Stimulated activated CD4-positive, alpha-beta T cell treated with anti-CD3 and anti-CD28 coated beads, Interleukin-2, amount 100 ng/mL, for 4 hours (primary cell): ENCODE data around the gene MFSD2A.
"Not testable (repeated sequence)": the region's sequence is repeated elsewhere in the genome, so short reads cannot be mapped to it uniquely, and the experiment has no call there.

Source experiments
- DNase-seq: peaks from one replicate; pipeline ENCODE4 v3.0.0-alpha.2; 2020; ENCODE audit warnings: low read depth

Gene MFSD2A

GRCh38 chr1:39940980-39941871, 13.7 kb upstream of the MFSD2A start:
- DNase-seq = no peak

- DNase-seq = no peak
Measured at GRCh38 chr1:39943471-39944290, 11.3 kb upstream of the MFSD2A start.

- DNase-seq = no peak
Measured at GRCh38 chr1:39944410-39945112, 10.4 kb upstream of the MFSD2A start.

- no peak for DNase-seq
Measured at GRCh38 chr1:39946216-39946615, 8.7 kb upstream of the MFSD2A start.

GRCh38 chr1:39947260-39947659, 7.7 kb upstream of the MFSD2A start:
- no peak for DNase-seq

GRCh38 chr1:39949891-39950290, 5.1 kb upstream of the MFSD2A start:
- DNase-seq = no peak

- DNase-seq = no peak
Measured at GRCh38 chr1:39951926-39952325, 3.0 kb upstream of the MFSD2A start.

GRCh38 chr1:39952359-39953110, 2.4 kb upstream of the MFSD2A start:
- no peak for DNase-seq

GRCh38 chr1:39954324-39954869, 548 bp upstream of the MFSD2A start:
- DNase-seq = no peak

- peak; percentile 67 for DNase-seq
Measured at GRCh38 chr1:39955547-39956539, 898 bp downstream of the MFSD2A start.

GRCh38 chr1:39957299-39958015, 2.5 kb downstream of the MFSD2A start:
- DNase-seq = no peak

- no peak for DNase-seq
Measured at GRCh38 chr1:39958403-39959200, 3.7 kb downstream of the MFSD2A start.

- no peak for DNase-seq
Measured at GRCh38 chr1:39959651-39960333, 4.8 kb downstream of the MFSD2A start.

GRCh38 chr1:39960431-39960958, 5.5 kb downstream of the MFSD2A start:
- no peak for DNase-seq

GRCh38 chr1:39962450-39962825, 7.5 kb downstream of the MFSD2A start:
- no peak for DNase-seq

- not testable (repeated sequence) for DNase-seq
Measured at GRCh38 chr1:39962964-39963363, 8.0 kb downstream of the MFSD2A start.

- no peak for DNase-seq
Measured at GRCh38 chr1:39964552-39964951, 9.6 kb downstream of the MFSD2A start.

GRCh38 chr1:39965044-39965443, 10.1 kb downstream of the MFSD2A start:
- no peak for DNase-seq
